HG03342 (cell line): ENCODE data around the gene ETV4.

ENCODE experiments used
- ATAC-seq: cut with Tn5 transposase; IDR thresholded peaks from one replicate; pipeline ENCODE4 v1.9.1; 2021; ENCODE audit warnings: mild to moderate bottlenecking, moderate library complexity; ENCODE audit not compliant: unreplicated experiment

ETV4 gene

DNA sequence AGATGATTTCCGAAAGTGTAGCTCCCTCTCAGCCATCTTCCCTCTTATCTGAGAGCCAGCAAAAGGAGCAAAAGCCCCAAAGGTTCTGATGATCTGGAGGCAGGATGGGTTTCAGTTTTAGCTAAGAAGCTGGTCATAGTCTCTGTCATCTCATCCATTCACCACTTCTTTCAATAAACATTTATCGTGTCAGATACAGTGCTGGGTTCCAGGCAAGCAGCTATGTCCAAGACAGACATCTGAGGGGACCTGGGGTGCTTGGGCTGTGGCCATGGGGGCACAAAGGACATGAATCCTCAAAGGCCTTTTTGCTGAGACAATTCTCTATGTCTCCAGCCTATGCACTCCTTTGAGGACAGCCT, 1.0 kb upstream of the ETV4 start:
- no peak for ATAC-seq

DNA sequence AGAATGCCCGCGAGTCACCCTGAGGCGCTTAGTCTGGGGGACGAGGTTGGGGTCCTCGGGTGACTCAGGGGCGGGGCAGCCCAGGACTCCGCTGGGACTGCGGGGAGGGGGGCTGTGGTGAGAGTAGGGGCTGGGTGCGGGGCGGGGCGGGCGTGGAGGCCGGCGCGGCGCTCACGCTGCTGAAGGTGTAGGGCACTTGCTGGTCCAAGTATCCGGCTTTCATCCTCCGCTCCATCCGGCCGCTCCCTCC, 832 bp downstream of the ETV4 start:
- ATAC-seq: peak; percentile 10

DNA sequence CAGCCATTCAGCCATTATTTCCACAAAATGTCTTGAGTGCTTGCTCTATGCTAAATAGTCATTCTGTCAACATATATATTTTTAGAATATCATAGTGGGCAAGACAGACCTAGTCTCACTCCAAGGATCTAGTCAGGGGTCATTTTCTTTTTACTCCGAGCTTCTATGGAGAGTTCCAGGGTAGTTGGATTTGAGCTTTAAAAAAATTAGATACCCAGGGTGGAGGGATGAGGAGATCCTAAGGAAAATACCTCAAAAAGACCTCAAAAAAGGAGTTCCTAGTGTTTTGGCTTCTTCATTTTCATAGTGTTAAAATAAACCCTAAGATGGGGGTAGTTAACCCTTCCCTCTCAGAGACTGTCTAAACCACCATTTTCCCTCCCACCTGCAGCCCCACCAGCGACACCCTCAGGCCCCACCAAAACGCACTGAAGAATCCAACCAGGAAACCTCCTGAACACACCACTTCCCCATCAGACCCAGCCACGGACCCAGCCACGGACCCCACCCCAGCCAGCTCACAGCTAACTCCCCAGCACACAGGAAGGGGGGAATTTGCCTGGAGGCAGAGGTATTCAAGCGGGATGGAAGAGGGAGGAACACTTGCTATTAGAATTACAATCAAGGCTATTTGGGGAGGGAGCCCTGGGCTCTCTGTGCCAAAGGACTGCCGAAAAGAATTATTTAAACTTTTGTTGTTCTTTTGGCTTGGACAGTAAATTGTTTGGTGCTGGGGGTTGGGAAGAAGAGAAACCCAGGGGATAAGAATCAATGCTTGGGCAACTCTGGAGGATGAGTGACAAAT, 2.2 kb downstream of the ETV4 start:
- ATAC-seq: no peak

DNA sequence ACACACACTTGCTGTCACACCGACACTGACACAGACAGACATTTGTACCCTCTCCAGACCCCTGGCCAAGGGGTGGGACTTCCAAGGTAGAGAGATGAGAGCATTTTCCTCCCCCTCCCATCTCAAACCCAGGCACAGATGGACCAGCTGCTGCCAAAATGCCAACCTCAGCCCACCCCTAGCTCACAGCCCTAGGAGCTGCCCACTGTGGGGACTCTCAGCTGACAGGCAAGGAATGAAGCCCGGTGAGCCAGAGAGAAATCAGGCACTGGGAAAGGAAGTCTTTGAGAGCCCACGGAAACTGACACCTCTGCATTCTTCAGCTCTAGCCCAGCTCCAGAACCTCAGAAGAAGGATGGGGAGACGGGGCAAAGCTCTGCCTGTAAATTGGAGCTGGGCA, 2.8 kb downstream of the ETV4 start:
- no peak for ATAC-seq

DNA sequence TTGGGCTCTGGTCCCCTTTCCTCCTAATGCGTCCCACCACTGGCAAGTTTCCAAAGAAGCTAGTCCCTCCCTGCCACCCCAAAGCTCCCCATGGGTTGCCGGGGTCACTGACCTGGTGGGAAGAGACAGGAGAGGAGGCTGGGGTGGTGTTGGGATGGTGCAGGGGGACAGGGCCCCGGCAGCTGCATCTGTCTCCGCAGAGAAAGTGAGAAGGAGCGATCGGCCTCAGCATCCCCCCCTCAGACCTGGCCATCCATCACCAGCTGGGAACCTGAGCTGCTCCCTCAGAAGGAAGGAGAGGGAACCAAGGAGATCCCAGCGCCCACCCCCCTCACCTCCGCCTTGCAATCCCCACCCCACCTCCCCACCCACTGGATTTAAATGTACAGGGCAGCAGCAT, 3.3 kb downstream of the ETV4 start:
- no peak for ATAC-seq

DNA sequence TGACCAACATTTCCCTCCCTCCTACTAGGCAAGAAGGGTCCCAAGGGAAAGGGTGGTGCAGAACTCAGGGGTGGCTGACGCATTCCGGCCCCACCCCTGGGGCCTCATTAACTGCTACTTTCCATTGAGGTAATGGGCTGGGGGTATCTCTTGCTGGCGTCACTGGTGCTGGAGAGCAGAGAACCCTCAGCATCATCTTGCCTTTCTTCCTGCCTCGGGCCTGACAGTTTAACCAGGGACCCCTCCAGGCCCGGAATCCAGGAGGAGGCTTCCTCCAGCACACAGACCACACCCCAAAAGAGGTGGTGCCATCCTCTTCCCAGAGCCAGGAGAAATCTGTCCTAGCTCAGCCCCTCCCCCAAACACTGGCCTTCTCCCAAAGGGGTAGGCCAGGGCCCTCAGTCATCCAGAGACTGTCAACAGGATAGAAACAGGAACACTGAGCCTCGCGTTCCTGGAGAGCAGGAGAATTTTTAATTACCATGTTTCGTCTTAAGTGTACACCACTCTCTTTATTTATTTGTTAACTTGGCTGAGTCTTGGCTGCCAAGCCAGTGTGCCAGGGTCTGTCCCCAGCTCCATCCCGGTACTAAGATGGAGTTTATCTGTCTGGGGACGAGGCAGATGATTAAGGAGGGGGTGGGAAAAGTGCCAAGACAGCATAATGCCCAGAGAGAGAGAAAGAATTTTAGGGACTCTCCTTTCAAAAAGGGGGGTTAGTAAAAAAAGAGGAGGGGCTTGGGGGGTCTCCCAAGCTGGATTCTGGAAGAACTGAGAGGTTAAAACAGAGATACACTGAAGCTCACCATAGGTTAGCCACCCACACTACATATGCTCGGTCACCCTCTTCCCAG, 5.1 kb downstream of the ETV4 start:
- no peak for ATAC-seq

DNA sequence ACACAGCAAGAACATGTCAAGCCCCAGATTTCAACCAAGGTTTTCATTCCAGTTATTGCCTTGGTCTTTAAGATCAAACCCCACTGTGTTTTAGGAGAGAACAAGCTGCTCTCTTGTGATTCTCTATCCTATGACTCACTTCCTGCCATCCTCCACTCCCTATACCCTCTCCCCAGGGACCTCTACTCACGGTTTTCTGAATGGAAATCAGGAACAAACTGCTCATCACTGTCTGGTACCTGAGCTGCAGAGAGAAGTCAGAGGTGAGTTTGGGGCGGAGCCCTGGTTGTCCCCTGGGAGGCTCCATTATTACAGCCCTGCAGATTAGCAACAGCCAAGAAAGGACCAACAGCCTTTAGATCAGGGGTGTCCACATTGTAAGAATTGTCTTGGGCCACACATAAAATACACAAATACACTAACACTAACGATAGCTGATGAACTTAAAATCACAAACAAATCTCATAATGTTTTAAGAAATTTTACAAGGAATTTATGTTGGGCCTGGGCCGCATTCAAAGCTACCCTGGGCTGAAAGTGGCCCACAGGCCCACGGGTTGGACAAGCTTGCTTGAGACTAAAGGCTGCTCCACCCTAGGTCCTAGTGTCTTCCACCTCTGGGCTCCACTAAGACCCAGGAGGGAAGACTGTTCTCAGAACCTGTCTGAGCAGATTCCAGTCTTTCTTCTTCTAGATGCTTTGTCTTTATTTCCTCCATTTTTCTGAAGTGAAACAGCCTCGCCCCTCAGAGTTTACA, 9.7 kb downstream of the ETV4 start:
- ATAC-seq: no peak

DNA sequence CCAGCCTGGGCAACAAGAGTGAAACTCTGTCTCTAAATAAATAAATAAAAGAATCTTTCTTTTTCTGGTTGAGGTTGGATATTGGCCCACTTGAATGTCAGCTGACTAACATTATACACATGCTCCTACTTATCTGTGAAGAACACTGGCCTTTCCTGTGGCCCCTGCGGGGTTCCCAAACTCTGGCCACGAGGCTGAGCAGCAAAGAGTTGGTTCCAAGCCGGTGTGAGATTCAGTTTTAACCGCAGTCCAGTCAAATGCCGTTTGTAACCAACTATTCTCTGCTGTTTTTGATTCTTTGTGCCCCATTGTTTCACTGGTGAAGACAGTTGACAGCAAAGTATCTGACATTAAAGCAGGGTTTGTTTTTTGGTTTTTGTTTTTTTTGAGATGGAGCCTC, 11.2 kb downstream of the ETV4 start:
- no peak for ATAC-seq

DNA sequence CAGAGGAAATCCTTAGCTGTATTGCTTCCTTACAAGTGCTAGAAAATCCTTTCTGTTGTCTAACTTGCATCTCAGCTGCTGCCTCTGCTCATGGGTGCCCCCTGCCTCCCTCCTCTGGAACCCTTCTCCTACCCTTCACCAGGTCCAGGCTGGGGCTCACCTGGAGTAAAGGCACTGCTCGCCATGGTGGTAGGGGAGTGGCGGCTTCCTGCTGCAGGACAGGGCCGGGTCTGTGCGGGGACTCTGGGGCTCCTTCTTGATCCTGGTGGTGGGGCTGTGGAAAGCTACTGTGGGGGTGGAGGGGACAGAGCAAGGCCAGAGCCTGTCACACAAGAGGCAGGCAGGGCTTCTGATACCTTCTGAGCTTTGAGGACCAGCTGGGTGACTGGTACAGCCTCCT, 12.4 kb downstream of the ETV4 start:
- ATAC-seq: no peak

DNA sequence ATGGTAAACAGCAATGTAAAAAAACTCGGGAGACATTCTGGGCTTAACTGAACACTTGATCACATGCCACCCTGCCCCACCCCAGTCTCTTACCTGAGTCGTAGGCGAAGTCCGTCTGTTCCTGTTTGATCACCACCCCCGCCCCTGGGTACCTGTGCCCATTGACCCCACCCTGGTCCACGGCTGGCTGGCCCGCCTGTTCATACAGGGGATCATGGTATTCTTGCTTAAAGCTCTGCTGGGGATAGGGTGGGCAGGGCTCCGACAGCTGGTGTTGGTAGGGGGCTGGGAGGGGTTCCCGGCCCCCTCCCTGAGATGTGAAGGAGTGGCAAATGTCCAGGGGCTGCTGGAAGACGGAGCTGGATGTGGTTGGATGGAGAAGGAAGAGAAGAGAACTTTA, 13.6 kb downstream of the ETV4 start:
- ATAC-seq: no peak

DNA sequence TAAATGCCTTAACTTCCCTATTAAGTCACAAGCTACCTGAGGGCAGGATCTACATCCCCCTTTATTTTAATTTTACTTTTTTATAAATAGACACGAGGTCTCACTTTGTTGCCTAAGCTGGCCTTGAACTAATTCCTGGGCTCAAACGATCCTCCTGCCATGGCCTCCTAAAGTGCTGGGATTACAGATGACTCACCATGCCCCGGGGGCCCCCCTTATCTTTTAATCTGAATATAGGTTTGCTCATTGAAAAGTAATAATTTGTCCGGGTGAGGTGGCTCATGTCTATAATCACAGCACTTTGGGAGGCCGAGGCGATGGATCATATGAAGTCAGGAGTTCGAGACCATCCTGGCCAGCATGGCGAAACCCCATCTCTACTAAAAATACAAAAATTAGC, 14.2 kb downstream of the ETV4 start:
- no peak for ATAC-seq

DNA sequence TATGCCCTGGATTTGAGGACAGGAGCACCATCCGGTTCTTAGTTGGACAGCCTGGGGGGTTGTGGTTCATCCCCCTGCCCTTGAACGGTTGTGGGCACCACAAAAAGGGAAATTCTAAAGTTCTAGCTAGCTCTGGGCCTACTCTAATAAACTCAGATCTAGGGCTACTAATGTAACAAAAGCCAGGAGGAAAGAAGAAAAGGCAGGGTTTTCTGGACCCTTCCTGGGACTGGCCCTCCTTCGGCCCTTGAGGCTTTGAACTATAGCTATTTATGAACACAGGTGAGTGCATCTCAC, 15.1 kb downstream of the ETV4 start:
- no peak for ATAC-seq

DNA sequence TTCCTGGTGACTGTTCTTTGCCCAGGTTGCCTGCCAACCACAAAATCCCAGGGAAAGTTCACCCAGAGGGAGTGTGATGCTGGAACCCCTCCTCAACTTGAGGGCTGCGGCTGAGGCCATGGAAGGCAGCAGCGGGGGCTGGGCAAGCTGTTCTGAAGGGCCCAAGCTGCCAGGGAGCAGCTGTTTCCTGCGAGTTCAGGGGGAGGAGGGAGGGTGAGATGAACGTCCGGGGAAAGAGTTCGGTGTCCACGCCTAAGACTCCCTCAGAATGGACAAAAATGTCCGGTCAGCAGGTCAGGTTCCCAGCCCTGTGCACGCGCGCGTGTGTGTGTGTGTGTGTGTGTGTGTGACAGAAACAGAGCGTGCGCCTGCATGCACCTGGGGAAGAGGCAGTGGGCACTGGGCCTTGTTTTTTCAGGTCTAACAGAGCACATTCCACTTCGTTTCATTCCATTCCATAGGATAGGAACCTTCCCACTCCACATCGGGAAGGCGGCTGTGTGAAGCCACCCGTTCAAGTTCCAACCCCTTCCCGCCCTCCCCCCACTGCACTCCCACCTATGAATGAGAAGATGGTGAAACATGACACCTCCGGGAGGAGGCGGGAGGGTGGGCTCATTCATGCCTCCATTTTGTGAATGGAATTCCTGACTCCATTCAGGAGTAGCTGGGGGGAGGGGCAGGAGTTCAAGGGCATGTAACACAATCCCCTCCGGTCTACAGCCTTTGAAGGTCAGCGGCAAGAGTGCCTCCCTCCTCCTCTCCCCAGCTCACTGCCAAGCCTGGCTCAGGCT, 15.7 kb downstream of the ETV4 start:
- ATAC-seq: no peak

DNA sequence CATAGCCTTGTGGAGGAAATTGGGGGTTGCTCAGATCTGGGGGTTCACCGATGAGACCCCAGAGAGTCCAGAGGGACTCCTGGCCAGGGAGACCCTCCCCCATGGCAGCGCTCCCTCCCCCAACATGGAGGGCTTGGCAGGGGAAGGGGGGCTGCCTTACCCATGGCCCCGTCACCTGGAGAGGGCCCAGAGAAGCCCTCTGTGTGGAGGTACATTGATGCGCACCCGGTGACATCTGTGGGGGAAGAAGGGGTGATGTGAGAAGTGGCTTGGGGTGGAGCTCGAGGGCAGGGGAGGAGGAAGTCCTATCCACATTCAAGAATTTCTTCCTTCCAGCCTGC, 16.2 kb downstream of the ETV4 start:
- no peak for ATAC-seq

DNA sequence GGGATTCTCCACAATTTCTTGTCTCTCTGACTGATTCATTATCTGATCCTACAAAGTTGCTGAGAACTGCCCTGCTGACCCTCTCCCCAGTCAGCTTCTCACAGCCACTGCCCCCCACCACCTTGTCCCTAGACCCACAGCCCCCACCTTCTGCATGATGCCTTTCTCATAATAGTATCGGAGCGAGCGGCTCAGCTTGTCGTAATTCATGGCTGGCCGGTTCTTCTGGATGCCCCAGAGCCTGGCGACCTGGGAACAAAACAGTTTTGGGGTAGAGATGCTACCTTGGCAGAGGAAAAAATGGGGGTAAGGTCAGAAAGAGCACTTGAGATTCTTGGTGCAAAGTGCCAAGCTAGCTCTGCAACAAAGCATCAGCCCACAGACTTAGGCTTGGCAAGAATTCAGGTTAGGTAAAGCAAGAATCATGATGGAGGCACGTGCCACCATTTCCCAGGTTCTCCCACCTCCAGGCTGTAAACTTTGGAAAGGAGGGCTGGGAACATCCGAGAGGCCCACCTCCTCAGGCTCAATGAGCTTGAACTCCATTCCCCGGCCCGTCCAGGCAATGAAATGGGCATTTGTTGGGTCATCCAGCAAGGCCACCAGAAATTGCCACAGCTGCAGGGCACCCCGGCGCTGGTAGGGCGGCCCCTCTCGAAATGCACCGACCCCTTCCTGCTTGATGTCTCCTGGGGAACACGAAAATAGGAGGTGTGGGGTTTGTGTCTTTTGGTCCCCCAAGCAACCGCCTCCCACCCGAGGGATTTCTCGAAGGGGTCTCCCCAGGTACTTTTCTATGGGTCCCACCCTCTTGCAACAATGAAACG, 16.9 kb downstream of the ETV4 start:
- no peak for ATAC-seq

DNA sequence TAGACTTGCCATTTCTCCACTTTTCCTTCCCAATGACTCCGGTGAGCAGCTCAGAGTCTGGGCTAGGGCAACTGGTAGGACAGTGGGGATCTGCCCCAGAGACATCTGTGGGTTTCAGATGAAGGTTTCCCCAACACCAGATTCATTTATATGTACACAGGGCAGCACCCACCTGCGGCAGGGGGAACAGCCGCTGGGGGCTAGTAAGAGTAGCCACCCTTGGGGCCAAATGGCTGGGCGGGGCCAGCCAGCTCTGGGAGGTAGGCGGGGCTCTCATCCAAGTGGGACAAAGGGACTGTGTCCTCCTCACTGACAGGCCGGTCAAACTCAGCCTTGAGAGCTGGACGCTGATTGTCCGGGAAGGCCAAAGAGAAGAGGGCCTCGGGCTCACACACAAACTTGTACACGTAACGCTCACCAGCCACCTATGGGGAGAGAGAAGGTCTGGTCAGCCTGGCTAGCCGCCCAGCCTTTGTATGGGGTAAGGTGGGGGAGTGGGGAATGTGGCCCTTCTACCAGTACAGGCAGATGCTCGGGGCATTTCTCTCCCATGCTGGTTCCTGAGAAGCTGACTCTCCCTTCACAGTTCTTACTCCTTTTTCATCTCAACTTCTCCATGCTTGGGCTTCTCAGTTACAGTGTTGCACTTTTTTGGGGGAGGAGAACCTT, 17.7 kb downstream of the ETV4 start:
- no peak for ATAC-seq

DNA sequence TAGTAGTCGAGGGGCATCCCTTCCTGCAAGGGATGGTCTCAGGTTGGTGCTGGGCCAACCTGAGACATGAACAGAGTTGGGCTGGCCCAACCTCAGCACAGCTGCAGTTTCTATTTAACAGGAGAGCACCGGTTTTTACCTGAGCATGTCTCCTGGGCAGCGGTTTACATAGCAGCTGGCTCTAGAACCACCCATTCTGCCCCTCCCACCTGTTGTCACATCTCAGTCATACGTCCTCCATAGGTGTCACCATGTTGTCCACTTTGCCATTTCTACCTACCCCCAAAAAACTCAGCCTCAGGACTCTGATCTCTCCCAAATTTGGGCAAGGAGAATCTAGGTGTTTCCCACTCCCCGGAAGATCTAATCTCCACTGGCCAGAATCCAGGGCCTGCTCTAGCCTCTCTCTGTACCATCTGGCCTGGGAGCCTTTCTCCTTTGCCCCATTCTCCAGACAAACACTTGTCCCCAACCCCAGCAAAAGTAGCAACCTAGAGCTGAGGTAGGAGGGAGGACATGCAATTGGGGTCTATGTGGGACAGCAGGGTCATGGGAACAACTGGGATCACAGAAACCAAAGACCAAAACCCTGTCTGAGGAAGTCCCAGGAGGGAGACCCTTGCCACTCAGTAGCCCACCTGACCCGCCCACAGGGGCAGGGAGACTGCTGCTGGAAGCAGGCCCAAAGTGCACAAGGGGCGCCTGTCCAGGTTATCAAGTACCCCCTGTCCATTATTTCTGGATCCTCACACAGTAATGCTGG, 19.1 kb downstream of the ETV4 start:
- ATAC-seq: no peak

DNA sequence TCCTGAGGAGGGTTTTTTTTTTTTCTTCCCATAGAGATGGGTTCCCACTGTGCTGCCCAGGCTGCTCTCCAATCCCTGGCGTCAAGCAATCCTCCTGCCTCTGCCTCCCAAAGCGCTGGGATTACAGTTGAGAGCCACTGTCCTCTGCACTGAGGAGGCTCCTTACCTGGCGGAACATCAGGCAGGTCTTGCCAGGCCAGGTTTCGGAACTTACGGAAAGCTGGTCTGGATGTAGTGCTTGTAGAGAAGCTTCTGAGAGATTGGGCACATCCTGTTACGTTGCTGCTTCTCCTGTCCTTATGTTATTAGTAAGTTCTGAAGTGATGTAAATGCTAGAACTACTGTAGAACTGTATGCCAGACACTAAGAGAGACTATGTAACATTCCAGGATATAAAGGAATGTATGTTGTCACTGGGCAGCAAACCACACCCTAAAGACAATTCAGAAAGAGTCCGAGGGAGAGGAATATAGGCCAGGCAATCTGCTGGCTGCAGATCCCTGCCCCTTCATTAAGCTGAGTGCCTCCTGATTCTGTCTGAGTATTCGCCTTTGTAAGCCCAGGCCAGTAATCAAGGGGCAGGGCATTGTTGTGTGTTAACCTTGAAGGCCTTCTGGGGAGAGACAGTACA, 21.1 kb downstream of the ETV4 start:
- no peak for ATAC-seq

DNA sequence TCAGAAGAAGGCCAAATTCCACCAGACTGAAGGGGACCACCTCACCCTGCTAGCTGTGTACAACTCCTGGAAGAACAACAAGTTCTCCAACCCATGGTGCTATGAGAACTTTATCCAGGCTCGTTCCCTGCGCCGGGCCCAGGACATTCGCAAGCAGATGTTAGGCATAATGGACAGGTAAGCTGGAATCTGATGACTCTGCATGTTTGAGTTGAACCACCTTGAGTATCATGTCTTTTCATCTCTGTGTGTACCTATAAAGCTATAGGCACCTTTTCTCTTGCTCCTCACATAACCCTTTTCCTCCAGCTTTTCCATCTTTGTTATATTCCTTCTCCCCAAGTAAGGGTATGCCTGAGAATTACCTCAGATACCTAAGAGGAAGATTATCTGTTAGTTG, 24.8 kb downstream of the ETV4 start:
- no peak for ATAC-seq
